Brain microvascular endothelial cell (primary cell): ENCODE data around the gene SMCO2.

Experiments
- DNase-seq: peaks from one replicate; pipeline ENCODE4 v3.0.0-alpha.2; 2020
- H3K27ac ChIP-seq: fragments of 250-450 bp; sonication (Bioruptor Pico); 2 replicates; pipeline ENCODE4 v1.5.1; 2020; ENCODE audit warnings: mild to moderate bottlenecking, moderate library complexity
- H3K27me3 ChIP-seq: fragments of 250-450 bp; sonication (Bioruptor Pico); replicated peaks from 2 replicates; pipeline ENCODE4 v1.5.1; 2020; ENCODE audit warnings: mild to moderate bottlenecking
- H3K36me3 ChIP-seq: fragments of 250-450 bp; sonication (Bioruptor Pico); replicated peaks from 2 replicates; pipeline ENCODE4 v1.5.1; 2020; ENCODE audit warnings: mild to moderate bottlenecking
- H3K4me3 ChIP-seq: 2 replicates; pipeline ENCODE4 v1.5.1; 2011; ENCODE audit warnings: low read depth, mild to moderate bottlenecking, control low read depth, low read length, moderate library complexity
- in situ Hi-C: cut with HindIII; loops from 2 replicates; pipeline ENCODE4 v1.10.0; 2017; ENCODE audit warnings: low sequenced_read_pairs, low pct_ligation_motif_present
- TF ChIP-seq, protein P1 (sequence below): IDR thresholded peaks from 2 replicates; pipeline ENCODE4 v1.5.1; 2011; ENCODE audit warnings: low read depth, mild to moderate bottlenecking, moderate library complexity, low read length, control low read depth, inconsistent platforms; ENCODE audit errors: missing control alignments

Gene SMCO2

DNA sequence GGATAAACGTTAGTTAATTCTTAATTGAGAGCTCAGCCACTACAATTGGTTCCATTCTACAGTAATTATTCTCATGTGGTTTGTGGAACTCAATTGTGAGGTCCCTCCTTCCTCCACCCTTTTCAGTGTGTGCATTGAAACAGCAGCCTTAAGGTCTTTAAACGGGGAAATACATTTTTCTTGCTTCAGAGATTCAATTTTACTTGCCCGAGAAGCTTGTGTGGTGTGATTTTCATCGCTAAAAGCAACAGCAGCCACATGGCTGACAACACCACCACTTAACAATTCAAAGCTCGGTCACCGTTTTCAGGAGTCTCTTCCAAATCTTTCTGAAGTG is 76.7 kb downstream of the SMCO2 start:
- no peaks in the 10 kb centered on the region for H3K27me3 ChIP-seq
- peak overlapping the region; percentile 92 for H3K4me3 ChIP-seq
- in situ Hi-C loops = no loop called here
- TF ChIP-seq, protein P1, sequence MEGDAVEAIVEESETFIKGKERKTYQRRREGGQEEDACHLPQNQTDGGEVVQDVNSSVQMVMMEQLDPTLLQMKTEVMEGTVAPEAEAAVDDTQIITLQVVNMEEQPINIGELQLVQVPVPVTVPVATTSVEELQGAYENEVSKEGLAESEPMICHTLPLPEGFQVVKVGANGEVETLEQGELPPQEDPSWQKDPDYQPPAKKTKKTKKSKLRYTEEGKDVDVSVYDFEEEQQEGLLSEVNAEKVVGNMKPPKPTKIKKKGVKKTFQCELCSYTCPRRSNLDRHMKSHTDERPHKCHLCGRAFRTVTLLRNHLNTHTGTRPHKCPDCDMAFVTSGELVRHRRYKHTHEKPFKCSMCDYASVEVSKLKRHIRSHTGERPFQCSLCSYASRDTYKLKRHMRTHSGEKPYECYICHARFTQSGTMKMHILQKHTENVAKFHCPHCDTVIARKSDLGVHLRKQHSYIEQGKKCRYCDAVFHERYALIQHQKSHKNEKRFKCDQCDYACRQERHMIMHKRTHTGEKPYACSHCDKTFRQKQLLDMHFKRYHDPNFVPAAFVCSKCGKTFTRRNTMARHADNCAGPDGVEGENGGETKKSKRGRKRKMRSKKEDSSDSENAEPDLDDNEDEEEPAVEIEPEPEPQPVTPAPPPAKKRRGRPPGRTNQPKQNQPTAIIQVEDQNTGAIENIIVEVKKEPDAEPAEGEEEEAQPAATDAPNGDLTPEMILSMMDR = no peak
- DNase-seq = no peak
- no peaks in the 10 kb centered on the region for H3K36me3 ChIP-seq
- H3K27ac ChIP-seq = peak overlapping the region; percentile 96

DNA sequence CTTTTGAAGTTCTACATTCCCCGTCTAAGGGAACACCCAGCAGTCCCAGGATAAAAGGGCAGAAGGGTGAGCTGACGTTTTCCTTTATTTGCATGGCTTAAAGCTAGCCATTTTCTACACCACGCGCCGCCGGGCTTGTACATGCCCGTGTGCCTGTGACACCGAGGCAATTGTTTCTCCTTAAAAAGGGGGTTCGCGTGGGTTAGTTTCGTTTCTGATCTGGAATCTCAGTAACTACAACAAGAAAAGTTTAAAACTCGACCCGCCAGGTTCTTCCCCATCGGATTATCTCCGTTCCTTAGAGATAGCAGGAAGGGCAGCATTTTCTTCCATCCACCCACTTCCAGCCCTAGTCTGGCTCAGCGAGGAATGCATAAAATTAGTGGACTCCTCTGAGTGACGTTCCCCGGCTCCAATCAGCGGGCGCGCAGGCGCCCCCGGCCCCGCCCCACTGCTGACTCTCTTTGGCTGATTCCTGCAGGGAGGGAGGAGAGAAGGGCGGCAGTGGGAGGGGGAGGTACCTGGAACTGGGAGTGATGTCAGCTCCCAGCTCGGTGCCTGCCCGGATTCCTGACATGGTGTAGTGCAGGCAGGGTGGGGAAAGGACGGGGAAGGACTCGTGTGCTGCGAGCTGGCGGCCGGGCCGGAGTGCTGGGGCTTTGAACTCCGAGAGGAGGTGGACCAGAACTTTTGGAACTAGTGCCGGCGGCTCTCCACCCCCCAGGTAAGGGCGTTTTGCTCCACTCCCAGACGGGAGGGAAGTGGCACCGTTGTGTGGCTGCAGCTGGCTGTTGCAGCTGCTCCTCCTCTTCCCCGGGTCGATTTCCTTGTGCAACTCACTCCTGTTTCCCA is 77.3 kb downstream of the SMCO2 start, which contains the start of gene PPFIBP1:
Gene PPFIBP1, plus strand, starts transcription at position 565 of the 852 bp plus-strand sequence. CDS start 109,191 bp downstream, outside the sequence.
- in situ Hi-C loops = no loop called here
- TF ChIP-seq, protein P1 = peak; percentile 62
- Histone ChIP-seq H3K27ac (peak within 1 kb of the TSS; percentile 96), H3K27me3 (no peaks in the 10 kb centered on the region), H3K4me3 (peak within 1 kb of the TSS; percentile 92), H3K36me3 (no peaks in the 10 kb centered on the region)
- peak; percentile 100 for DNase-seq

DNA sequence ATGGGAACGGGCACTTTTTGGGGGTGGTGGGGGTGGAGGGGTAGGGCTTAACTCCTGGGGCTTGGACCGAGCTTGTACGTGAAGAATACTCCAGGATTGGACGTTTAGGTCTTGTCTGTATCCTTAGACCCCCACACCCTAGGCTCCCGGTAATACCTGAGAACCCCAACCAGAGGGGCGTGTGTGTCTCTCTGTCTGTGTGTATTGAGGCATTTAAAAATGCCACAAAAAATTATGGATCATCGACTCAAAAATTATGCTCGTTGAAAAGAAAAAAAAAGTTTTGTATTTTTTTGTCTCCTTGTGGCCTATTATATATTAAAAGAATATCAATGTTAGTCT is 77.9 kb downstream of the SMCO2 start:
- no peak for DNase-seq
- TF ChIP-seq, protein P1 = no peak
- Histone ChIP-seq H3K36me3 (peaks cover 4% of the 10 kb centered on the region), H3K4me3 (peak overlapping the region; percentile 92), H3K27me3 (no peaks in the 10 kb centered on the region), H3K27ac (peak overlapping the region; percentile 96)
- in situ Hi-C loops = no loop called here

DNA sequence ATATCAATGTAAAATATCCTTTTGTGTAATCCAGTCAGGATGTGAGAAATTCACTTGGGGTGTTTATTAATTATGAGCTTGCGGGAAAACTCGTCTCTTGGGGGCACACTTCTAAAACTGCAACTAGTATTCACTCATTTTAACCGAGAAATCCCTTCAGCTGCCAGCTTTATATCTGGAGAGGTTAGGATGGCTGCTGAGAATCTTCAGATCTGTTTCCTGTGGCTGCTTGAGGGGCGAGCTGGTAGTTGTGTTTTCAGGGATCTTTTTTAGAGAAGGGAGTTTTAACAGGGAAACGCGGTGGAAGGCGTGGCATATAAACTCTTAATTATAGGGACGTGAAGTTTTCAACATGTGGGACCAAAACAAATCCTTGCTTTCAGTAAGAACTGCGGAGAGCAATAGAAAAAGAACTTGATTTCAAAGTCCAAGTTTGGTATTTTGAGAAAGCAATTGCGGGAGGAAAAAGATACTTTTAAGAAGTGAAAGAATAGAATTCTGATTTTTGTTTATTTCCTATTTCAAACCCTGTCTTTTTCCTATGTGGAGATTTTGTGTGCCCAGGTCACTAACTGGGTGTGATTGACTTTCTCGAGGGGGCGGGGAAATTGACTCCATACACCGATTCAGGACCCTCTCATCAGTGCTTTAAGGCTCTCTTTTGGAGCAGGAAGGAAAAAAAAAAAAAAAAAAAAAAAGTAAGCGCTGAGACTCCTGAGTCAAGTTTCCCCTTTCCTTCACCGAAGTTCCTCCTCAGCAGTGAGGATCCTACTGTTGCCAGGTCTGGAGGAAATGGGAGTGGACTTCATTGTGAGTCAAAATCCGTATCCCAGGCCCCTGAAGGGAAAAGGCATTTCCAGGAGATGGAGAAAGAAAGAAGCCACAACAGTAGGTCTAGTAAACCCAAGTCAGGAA is 78.6 kb downstream of the SMCO2 start:
- in situ Hi-C loops = no loop called here
- H3K4me3 ChIP-seq = peak overlapping the region; percentile 92
- TF ChIP-seq, protein P1 = no peak
- H3K27ac ChIP-seq = peak overlapping the region; percentile 96
- H3K27me3 ChIP-seq = no peaks in the 10 kb centered on the region
- peak; percentile 57 for DNase-seq
- peaks cover 4% of the 10 kb centered on the region for H3K36me3 ChIP-seq

DNA sequence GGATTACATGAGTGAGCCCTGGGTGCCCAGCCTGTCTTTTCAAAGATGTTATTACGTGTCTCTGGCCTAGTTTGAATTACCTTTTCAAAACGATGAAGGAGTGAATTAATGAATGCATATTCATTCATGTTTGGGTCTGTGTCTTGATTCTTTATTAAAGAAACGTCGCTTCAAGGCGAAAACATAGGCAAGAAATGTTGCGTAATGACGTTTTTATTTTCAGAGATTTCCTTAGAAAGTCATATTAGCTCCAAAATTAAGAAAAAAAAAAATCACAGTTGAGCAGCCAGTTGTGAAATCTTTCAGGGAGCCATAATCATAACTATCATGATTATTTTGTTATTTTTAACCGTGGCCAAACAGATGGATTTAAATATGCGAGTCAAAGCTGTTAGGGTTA is 81.0 kb downstream of the SMCO2 start:
- no peak overlapping the region for H3K4me3 ChIP-seq
- H3K27me3 ChIP-seq = no peaks in the 10 kb centered on the region
- in situ Hi-C loops = no loop called here
- no peak for DNase-seq
- H3K36me3 ChIP-seq = peaks cover 4% of the 10 kb centered on the region
- no peak overlapping the region for H3K27ac ChIP-seq
- TF ChIP-seq, protein P1 = no peak
